ENCODE measurements around the gene BTBD7. TPM values are rescaled to one million over a fixed set of nuclear protein-coding genes. Genes with fewer than 3 reads are reported as not detected.

Gene BTBD7
- total RNA-seq, 1 experiment from 2014 or later: 30.8 TPM

DNA sequence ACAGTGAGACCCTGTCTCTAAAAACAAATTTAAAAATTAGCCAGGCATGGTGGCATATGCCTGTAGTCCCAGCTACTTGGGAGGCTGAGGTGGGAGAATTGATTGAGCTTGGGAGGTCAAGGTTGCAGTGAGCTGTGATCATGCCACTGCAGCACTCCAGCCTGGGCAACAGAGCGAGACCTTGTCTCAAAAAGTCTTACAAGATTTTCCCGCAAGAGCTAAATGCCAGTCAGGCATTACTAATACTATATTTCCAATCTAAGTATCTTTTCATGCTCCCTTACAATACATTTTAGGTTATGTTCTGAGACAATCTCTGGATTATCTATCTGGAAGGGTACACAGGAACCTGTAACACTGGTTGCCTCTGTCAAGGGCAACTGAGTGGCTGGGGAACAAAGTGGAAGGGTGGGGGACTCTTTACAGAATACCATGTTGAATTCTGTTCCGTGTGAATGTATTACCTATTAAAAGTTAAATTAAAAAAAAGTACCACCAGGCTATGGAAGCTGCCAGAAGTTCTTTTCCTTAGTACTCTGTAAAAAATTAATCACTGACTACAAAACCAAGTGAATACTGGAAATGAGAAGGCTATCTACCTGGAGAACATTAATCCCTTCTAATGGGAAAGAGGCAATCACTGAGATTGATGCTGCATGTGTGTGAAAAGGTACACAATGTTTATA is 56.7 kb downstream of the BTBD7 start:
- intact Hi-C loops (cut with micrococcal nuclease): no loop called here
- BruUV-seq (replicated peaks): no TSS peak
- H3K27me3 ChIP-seq (ENCODE audit: insufficient read depth, low read length): no peaks in the 10 kb centered on the region
- POLR2A ChIA-PET: no interaction called here
- peaks cover 5 to 8% of the 10 kb centered on the region in 2 experiments; a peak in 3 of 4 replicates for H3K4me1 ChIP-seq (ENCODE audit: control insufficient read depth in 1 of 2, insufficient read depth in 2 of 2, low read length in 2 of 2)
- H3K4me2 ChIP-seq (ENCODE audit: low read length): no peak overlapping the region
- H3K27ac ChIP-seq (ENCODE audit: low read depth, low read length): no peak overlapping the region
- DNase-seq (ENCODE audit: low read depth, low spot score) (no peak), ATAC-seq (no peak)
- H3K9ac ChIP-seq (ENCODE audit: low read length): no peak overlapping the region
- CTCF ChIA-PET: no interaction called here
- H3K36me3 ChIP-seq (ENCODE audit: control insufficient read depth in 1 of 2, insufficient read depth in 2 of 2, low read length in 2 of 2): no peaks in the 10 kb centered on the region
- no peak overlapping the region for H2AFZ ChIP-seq (ENCODE audit: low read depth, low read length, poor library complexity, severe bottlenecking)
- H3K4me3 ChIP-seq (replicated peaks in 1 of 2; ENCODE audit: low read depth in 1 of 2, low read length in 2 of 2): no peak overlapping the region
- RAD21 ChIA-PET (ENCODE audit: low non-redundant PET in 1 of 2, low total read pairs in 2 of 2, uncharacterized antibody in 2 of 2, unreplicated experiment in 2 of 2): no interaction called here
- H3K79me2 ChIP-seq (ENCODE audit: insufficient read depth, low read length): peaks cover 2% of the 10 kb centered on the region; the same call in 1 of the 2 replicates
- no peaks in the 10 kb centered on the region for H3K9me3 ChIP-seq (ENCODE audit: control insufficient read depth in 1 of 2, insufficient read depth in 1 of 2, low read depth in 1 of 2, low read length in 2 of 2)
- no peaks in the 10 kb centered on the region for H4K20me1 ChIP-seq (ENCODE audit: insufficient read depth)
- no peaks in the 10 kb centered on the region for H3K9me2 ChIP-seq (ENCODE audit: insufficient read depth)
- TF ChIP-seq RAD21 (IDR thresholded peaks at IDR 0.05; ENCODE audit: low read depth) (no peak), ELF1 (IDR thresholded peaks at IDR 0.05; ENCODE audit: borderline replicate concordance, low read depth) (no peak), POLR2A (IDR thresholded peaks at IDR 0.05; ENCODE audit: borderline replicate concordance, extremely low read depth, insufficient read depth, insufficient read length) (no peak), FOSL1 (IDR thresholded peaks at IDR 0.05; ENCODE audit: low read depth) (no peak), CEBPB (IDR thresholded peaks at IDR 0.05; ENCODE audit: low read depth) (no peak), TCF7L2 (IDR thresholded peaks at IDR 0.05; ENCODE audit: borderline replicate concordance, extremely low read depth, insufficient read depth, insufficient read length) (no peak), POLR2AphosphoS5 (IDR thresholded peaks at IDR 0.05; ENCODE audit: low read depth, low read length) (no peak), SP1 (IDR thresholded peaks at IDR 0.05; ENCODE audit: low read depth) (no peak), EZH2phosphoT487 (IDR thresholded peaks at IDR 0.05; ENCODE audit: borderline replicate concordance) (no peak), JUND (IDR thresholded peaks at IDR 0.05) (no peak), SRF (IDR thresholded peaks at IDR 0.05; ENCODE audit: low read depth) (no peak), ZNF274 (IDR thresholded peaks at IDR 0.05; ENCODE audit: low read depth, low read length) (no peak)
- TF ChIP-seq, protein P1, sequence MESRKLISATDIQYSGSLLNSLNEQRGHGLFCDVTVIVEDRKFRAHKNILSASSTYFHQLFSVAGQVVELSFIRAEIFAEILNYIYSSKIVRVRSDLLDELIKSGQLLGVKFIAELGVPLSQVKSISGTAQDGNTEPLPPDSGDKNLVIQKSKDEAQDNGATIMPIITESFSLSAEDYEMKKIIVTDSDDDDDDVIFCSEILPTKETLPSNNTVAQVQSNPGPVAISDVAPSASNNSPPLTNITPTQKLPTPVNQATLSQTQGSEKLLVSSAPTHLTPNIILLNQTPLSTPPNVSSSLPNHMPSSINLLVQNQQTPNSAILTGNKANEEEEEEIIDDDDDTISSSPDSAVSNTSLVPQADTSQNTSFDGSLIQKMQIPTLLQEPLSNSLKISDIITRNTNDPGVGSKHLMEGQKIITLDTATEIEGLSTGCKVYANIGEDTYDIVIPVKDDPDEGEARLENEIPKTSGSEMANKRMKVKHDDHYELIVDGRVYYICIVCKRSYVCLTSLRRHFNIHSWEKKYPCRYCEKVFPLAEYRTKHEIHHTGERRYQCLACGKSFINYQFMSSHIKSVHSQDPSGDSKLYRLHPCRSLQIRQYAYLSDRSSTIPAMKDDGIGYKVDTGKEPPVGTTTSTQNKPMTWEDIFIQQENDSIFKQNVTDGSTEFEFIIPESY (IDR thresholded peaks at IDR 0.05; ENCODE audit: extremely low read depth, insufficient replicate concordance, low read length): no peak
- TF ChIP-seq, protein P2, sequence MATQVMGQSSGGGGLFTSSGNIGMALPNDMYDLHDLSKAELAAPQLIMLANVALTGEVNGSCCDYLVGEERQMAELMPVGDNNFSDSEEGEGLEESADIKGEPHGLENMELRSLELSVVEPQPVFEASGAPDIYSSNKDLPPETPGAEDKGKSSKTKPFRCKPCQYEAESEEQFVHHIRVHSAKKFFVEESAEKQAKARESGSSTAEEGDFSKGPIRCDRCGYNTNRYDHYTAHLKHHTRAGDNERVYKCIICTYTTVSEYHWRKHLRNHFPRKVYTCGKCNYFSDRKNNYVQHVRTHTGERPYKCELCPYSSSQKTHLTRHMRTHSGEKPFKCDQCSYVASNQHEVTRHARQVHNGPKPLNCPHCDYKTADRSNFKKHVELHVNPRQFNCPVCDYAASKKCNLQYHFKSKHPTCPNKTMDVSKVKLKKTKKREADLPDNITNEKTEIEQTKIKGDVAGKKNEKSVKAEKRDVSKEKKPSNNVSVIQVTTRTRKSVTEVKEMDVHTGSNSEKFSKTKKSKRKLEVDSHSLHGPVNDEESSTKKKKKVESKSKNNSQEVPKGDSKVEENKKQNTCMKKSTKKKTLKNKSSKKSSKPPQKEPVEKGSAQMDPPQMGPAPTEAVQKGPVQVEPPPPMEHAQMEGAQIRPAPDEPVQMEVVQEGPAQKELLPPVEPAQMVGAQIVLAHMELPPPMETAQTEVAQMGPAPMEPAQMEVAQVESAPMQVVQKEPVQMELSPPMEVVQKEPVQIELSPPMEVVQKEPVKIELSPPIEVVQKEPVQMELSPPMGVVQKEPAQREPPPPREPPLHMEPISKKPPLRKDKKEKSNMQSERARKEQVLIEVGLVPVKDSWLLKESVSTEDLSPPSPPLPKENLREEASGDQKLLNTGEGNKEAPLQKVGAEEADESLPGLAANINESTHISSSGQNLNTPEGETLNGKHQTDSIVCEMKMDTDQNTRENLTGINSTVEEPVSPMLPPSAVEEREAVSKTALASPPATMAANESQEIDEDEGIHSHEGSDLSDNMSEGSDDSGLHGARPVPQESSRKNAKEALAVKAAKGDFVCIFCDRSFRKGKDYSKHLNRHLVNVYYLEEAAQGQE (IDR thresholded peaks at IDR 0.05; ENCODE audit: low read depth): no peak
